Stimulated activated CD4-positive, alpha-beta T cell treated with anti-CD3 and anti-CD28 coated beads, Interleukin-12 subunit alpha, Interleukin-12 subunit beta, amount 100 ng/mL, for 4 hours (primary cell): Measurements from ENCODE around the gene UGT3A2.

Source experiments
- DNase-seq: peaks from one replicate; pipeline ENCODE4 v3.0.0-alpha.2; 2020

Gene UGT3A2

GRCh38 chr5:36066540-36067210 is at the start of gene UGT3A2:
Gene UGT3A2, minus strand, starts transcription at chr5:36066882. Its CDS starts 93 bp downstream, at chr5:36066789.
- no peak for DNase-seq

GRCh38 chr5:36111238-36111637 is 44.6 kb upstream of the UGT3A2 start:
- no peak for DNase-seq

GRCh38 chr5:36108758-36109460 is 42.2 kb upstream of the UGT3A2 start:
- no peak for DNase-seq

GRCh38 chr5:36105819-36106218 is 39.1 kb upstream of the UGT3A2 start:
- no peak for DNase-seq

GRCh38 chr5:36099748-36100147 is 33.1 kb upstream of the UGT3A2 start:
- no peak for DNase-seq

- DNase-seq, result no peak
Observed at GRCh38 chr5:36096486-36096885, 29.8 kb upstream of the UGT3A2 start.

- no peak for DNase-seq
Observed at GRCh38 chr5:36089989-36090388, 23.3 kb upstream of the UGT3A2 start.

- no peak for DNase-seq
Observed at GRCh38 chr5:36079200-36079781, 12.6 kb upstream of the UGT3A2 start.

GRCh38 chr5:36078430-36078829 is 11.7 kb upstream of the UGT3A2 start:
- no peak for DNase-seq

GRCh38 chr5:36073595-36074216 is 7.0 kb upstream of the UGT3A2 start:
- no peak for DNase-seq

- no peak for DNase-seq
Observed at GRCh38 chr5:36070687-36071571, 4.2 kb upstream of the UGT3A2 start.

- DNase-seq, result no peak
Observed at GRCh38 chr5:36068751-36069281, 2.1 kb upstream of the UGT3A2 start.

GRCh38 chr5:36066001-36066539 is 612 bp downstream of the UGT3A2 start:
- DNase-seq, result no peak

GRCh38 chr5:36060420-36060887 is 6.2 kb downstream of the UGT3A2 start:
- DNase-seq, result no peak

- DNase-seq, result no peak
Observed at GRCh38 chr5:36059571-36060419, 6.9 kb downstream of the UGT3A2 start.

GRCh38 chr5:36058776-36059175 is 7.9 kb downstream of the UGT3A2 start:
- no peak for DNase-seq

- DNase-seq, result no peak
Observed at GRCh38 chr5:36057386-36057785, 9.3 kb downstream of the UGT3A2 start.

- no peak for DNase-seq
Observed at GRCh38 chr5:36056422-36056821, 10.3 kb downstream of the UGT3A2 start.

- DNase-seq, result no peak
Observed at GRCh38 chr5:36055984-36056383, 10.7 kb downstream of the UGT3A2 start.

GRCh38 chr5:36054647-36055046 is 12.0 kb downstream of the UGT3A2 start:
- no peak for DNase-seq

GRCh38 chr5:36052538-36052937 is 14.1 kb downstream of the UGT3A2 start:
- no peak for DNase-seq
